GM12872 (cell line): ENCODE measurements around the gene KDM4E.

ENCODE experiments used
- CTCF ChIP-seq: IDR thresholded peaks from 3 replicates; pipeline ENCODE4 v1.5.1; 2011; ENCODE audit warnings: low read depth, mild to moderate bottlenecking, low read length, moderate library complexity; ENCODE audit not compliant: insufficient read depth

Gene KDM4E

GRCh38 chr11:95055283-95055897 lies 30.3 kb downstream of the KDM4E start:
- TF ChIP-seq CTCF: no peak

GRCh38 chr11:95057959-95058358 lies 32.9 kb downstream of the KDM4E start:
- no peak for TF ChIP-seq CTCF

- no peak for TF ChIP-seq CTCF
These were observed 33.6 kb downstream of the KDM4E start for GRCh38 chr11:95058621-95059020.

GRCh38 chr11:95059046-95059445 lies 34.0 kb downstream of the KDM4E start:
- TF ChIP-seq CTCF: no peak

GRCh38 chr11:95065336-95065735 lies 40.3 kb downstream of the KDM4E start:
- no peak for TF ChIP-seq CTCF

GRCh38 chr11:95066716-95067038 lies 41.6 kb downstream of the KDM4E start, which contains the start of gene SRSF8:
SRSF8 (plus strand) TSS chr11:95066919; CDS start chr11:95067227, 308 bp downstream.
- no peak for TF ChIP-seq CTCF

GRCh38 chr11:95067039-95067840 lies 42.2 kb downstream of the KDM4E start:
- TF ChIP-seq CTCF: peak; percentile 62
